ENCODE results near the gene GDF15.
"Not testable (repeated sequence)": the region's sequence is repeated elsewhere in the genome, so short reads cannot be mapped to it uniquely, and the experiment has no call there.

Gene GDF15, protein sequence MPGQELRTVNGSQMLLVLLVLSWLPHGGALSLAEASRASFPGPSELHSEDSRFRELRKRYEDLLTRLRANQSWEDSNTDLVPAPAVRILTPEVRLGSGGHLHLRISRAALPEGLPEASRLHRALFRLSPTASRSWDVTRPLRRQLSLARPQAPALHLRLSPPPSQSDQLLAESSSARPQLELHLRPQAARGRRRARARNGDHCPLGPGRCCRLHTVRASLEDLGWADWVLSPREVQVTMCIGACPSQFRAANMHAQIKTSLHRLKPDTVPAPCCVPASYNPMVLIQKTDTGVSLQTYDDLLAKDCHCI

DNA sequence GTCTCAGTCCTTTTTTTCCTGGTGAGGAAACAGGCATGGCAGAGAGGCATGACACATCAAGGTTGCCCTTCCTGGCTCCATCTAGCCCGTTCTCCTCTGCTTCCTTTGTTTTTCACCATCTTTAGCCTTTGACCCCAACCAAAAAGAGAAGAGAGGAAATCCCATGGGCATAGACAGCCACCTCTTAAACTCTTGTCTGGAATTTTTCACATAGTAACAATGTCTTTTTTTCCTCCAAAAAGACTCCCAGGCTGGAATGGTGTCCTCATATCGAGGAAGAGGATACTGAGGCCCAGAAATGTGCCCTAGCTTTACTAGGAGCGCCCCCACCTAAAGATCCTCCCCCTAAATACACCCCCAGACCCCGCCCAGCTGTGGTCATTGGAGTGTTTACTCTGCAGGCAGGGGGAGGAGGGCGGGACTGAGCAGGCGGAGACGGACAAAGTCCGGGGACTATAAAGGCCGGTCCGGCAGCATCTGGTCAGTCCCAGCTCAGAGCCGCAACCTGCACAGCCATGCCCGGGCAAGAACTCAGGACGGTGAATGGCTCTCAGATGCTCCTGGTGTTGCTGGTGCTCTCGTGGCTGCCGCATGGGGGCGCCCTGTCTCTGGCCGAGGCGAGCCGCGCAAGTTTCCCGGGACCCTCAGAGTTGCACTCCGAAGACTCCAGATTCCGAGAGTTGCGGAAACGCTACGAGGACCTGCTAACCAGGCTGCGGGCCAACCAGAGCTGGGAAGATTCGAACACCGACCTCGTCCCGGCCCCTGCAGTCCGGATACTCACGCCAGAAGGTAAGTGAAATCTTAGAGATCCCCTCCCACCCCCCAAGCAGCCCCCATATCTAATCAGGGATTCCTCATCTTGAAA, at the start of gene GDF15:
Gene GDF15 (plus strand): TSS at position 484 of the 868 bp plus-strand sequence. CDS start 32 bp downstream, at position 516.
- peak; percentile 73 for DNase-seq

DNA sequence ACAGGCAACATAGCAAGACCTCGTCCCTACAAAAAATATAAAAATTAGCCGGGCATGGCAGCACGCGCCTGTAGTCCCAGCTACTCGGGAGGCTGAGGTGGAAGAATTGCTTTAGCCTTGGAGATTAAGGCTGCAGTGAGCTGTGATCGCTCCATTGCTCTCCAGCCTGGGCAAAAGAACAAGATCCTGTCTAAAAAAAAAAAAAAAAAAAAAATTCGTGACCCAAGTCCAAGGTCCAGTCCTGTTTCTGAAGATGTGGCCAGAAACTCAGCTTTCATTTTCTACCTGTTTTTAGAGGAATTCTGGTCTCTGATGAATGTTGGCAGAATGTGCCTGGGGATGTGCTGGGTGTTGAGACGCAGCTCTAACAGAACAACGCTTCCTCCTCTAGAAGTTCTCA, 47.4 kb upstream of the GDF15 start:
- DNase-seq = no peak

DNA sequence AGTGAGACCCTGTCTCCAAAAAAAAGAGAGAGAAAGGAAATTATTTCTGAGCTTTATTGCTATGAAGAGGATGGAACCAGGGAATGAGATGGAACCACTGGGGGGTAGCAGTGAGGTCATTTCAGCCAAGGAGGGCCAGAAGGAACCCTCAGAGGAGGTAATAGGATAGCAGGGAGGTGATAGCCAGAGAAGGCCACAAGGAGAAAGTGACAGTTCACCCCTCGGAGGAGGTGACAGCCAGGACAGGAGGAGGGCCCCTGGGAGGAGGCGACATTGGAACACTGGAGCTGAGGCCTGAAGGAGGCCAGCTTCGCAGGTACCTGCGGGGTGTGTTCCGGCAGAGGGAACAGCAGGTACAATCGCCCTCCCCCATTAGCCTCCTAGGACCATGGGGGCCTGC, 46.2 kb upstream of the GDF15 start:
- no peak for DNase-seq

DNA sequence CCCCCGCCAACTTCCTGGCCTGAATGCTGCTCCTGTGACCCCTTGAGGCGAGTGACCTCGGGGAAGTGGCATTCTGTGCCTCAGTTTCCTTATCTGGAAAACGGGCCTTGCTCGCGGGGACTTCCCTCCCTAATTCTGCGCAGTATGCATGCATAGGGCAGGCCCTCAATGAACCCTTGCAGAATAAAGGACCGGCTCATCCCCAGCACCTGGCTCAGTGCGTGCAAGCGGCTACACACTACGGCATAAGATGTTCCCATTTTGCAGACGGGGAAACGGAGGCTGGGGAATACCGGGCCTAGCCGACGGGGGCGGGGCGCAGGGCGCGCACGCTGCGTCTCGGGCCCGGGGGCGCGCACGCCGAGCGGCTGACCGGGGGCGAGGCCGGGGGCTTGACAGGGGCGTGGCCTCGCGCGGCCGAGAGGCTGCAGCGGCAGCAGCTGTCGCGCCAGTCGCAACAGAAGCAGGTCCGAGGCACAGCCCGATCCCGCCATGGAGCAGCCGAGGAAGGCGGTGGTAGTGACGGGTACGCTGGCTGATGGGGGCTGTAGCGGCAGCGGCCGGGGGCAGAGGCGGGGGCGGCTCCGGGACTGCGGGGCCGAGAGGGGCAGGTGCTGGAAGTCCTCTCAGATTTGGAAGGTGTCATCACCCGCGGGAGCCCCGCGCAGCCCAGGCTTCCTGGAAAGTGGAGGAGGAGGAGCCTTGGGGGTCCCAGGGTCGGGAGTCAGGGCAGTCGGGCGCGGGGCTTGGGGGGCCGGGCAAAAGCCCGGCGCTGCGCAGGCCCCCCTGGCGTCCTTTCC, 45.6 kb upstream of the GDF15 start, which contains the start of gene PGPEP1:
Gene PGPEP1 (plus strand): TSS at position 409 of the 800 bp plus-strand sequence. CDS start 84 bp downstream, at position 493.
- DNase-seq = peak; percentile 54

DNA sequence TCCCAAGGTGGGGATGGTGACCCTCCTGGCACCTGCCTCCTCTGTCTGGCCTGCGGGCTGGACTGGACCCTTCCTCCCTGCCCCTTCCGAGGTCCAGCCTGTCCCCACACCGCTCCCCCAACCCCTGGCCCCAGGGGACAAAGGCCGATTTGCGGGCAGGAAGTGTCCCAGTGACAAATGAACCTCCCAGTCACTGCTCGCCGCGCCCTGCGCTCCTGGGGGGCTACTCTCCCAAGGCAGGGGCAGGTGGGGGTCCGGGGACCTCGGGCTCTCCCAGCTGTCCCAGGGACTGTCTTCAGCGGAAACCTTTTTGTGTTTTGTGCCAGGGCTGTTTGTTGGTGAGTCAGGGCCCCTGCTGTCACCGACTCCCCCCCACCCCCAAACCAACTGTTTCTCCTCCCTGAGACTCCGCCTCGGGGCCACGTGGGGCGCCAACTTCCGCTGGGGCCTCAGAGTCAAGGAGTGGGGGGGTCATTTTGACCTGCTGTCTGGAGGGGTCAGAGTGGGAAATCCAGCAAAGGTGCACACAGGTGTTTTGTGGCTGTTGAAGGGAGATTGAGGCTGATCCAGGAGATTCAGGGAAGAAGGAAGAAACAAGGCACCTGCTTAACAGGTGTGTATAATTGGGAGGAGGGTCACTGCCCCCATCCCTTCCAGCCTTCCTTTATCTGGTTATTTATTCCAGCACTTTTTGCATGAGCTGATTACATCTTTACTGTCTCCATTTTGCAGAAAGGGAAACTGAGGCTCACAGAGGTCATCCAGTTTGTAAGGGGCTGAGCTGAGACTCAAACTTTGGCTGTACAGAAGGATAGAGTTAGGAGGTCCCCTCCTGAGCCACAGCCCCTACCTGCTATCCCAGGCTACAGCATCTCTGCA, 44.7 kb upstream of the GDF15 start:
- peak; percentile 62 for DNase-seq

DNA sequence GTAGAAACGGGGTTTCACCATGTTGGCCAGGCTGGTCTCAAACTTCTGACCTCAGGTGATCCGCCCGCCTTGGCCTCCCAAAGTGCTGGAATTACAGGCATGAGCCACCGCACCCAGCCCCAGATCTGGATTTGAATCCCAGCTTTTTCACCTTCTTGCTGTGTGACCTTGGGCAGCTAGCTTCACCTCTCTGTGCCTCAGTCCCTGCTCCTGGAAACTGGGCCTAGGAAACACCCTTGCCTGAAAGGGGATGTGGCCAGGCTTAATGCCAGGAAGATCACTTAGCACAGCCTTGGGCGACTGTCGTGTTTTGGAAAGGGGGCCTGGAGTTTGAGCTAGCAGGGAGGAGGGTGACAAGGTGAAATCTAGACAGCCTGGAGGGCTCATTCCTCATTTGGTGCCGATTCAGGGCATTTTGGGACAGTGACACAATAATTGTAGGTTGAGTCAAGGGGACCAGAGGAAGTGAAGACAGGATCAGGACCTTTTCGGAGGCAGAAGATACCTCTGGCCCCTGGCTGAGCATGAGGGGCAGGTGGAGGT, 43.8 kb upstream of the GDF15 start:
- no peak for DNase-seq

DNA sequence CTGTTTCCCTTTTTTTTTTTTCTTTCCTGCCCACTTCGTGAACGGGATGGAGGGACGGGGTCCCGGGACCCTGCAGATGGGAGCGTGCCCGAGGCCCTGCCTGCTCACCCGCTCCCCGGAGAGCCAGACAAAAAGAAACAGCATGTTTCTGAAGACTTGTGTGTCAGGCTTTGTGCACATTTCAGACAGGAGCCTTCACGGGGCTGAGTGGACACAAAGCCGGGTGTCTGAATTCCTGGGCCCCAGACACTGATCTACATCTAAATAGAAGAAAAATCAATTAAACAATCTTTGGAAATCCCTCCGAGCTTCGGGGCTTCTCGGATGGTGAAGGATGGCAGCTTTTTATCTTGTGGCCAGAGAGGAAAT, 41.4 kb upstream of the GDF15 start:
- DNase-seq = no peak

DNA sequence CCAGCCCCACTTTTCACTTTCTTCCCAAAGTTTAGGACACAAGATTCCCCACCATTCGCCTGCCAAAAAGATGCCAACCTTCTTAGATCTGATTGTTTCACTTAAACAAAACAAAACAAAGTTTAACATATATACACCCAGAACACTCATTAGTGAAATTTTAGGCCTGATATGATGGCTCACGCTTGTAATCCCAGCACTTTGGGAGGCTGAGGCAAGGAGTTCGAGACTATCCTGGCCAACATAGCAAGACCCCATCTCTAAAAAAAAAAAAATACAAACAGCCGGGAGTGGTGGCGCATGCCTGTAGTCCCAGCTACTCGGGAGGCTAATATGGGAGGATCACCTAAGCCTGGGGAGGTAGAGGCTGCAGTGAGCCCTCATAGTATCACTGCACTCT, 40.7 kb upstream of the GDF15 start:
- DNase-seq = no peak

DNA sequence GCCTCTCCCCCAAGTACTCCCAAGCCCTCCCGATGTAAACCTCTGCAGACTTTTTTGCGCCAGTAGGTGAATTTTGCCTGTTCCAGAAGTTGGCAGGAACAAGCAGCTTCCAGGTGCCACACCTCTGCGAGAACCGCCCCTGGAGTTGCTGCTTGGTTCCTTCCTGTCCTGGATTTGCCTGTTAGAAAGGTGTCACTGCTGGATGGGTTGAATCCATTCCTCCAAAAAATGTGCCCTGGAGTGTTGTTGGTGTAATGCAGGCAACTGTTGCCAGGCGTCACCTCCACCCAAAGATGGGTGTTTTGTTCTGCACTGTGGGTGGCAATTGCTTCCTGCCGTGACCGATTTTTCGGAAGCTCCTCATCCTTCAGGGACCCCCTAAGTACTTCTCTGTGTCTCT, 39.9 kb upstream of the GDF15 start:
- no peak for DNase-seq

DNA sequence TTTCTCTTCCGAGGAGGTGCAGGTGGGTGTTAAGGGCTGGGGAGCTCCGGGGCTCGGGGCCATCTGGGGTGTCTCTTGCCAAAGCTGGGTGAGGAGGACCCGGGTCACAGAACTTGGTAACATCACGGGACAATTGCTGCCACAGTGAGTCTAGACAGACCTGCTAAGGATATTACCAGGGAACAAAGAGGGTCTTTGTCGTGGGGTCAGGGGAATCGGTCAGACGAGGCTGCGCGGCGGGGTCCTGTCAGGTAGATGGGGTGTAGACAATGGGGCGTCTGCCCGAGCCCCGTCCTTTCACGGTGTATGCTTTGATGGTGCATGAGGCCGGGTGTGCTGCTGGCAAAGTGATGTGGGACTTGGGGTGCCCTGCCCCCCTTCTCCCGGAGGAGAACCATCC, 37.8 kb upstream of the GDF15 start:
- no peak for DNase-seq

DNA sequence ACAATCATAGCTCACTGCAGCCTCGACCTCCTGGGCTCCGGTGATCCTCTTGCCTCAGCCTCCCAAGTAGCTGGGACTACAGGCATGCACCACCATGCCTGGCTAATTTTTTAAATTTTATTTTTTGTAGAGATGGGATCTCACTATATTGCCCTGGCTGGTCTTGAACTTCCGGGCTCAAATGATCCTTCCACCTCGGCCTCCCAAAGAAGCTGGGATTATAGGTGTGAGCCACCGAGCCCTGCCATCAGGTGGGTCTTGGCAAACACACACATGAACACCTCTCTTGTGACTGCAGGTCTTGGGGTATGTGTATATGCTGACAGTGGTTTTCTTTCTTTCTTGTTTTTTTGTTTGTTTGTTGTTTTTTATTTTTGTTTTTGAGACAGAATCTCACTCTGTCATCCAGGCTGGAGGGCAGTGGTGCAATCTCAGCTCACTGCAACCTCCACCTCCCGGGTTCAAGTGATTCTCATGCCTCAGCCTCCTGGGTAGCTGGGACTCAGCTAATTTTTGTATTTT, 37.1 kb upstream of the GDF15 start:
- not testable (repeated sequence) for DNase-seq

DNA sequence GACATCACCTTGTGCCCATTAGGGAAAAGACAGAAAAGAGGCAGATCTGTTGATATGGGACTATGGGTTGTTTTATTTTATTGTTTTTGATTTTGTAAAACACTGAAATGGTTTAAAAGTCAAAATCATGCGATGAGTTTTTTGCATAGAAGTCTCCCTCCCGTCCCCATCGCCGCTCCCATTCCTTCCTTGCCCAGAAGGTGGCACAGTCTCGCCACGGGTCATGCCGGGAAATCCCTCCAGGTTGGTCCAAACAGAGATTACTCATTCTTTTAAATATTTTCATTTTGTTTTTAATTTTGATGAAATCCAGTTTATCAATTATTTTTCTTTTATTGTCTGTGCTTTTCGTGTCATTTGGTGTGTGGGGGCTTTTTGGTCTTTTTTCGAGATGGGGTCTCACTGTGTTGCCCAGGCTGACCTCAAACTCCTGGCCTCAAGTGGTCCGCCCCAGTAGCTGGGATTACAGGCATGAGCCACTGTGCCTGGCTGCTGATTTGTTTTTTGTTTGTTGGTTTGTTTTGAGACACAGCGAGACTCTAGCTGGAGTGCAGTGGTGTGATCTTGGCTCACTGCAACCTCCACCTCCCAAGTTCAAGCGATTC, 36.3 kb upstream of the GDF15 start:
- DNase-seq = peak; percentile 37

DNA sequence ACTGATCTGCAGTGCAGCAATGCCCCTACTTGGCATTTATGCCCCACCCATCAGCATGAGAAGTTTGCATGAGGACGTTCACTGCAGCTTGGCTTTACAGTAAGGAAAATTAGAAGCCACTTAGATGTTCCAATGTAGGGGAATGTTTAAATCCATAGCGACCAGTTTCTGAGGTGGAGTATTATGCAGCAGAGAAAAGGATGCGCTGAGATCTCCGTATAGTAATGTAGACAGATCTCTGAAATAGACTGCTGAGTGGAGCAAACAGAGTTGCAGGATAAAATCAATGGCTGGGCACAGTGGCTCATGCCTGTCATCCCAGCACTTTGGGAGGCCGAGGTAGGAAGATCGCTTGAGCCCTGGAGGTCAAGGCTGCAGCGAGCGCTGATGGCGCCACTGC, 35.5 kb upstream of the GDF15 start:
- no peak for DNase-seq

DNA sequence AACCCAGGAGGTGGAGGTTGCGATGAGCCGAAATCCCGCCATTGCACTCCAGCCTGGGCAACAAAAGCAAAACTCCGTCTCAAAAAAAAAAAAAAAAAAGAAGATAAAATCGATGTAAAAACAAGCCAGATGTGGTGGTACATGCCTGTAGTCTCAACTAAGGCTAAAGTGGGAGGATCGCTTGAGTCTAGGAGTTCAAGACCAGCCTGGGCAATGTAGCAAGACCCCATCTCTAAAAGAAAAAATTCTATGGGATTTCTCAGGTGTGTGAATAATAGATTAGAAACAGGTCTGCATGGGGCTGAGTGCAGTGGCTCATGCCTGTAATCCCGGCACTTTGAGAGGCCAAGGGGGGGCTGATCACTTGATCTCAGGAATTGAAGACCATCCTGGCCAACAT, 34.4 kb upstream of the GDF15 start:
- DNase-seq = no peak

DNA sequence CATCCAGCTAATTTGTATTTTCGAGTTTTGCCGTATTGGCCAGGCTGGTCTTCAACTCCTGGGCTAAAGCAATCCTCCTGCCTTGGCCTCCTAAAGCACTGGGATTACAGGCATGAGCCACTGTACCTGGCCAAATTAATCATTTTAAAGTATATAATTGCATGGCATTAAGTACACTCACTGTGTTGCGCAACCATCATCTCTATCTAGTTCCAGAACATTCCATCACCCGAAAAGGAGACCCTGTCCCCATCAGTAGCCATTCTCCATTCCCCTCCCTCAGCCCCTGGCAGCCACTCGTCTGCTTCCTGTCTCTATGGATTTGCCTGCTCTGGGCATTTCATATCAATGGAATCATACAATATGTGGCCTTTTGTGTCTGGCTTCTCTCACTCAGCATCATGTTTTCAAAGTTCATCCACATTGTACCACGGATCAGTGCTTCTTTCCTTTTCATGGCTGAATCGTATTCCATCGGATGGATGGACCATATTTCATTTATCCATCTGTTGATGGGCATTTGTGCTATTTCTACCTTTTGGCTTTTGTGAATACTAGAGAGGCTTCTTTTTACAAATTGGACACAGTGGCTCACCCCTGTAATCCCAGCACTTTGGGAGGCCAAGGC, 32.5 kb upstream of the GDF15 start:
- no peak for DNase-seq

DNA sequence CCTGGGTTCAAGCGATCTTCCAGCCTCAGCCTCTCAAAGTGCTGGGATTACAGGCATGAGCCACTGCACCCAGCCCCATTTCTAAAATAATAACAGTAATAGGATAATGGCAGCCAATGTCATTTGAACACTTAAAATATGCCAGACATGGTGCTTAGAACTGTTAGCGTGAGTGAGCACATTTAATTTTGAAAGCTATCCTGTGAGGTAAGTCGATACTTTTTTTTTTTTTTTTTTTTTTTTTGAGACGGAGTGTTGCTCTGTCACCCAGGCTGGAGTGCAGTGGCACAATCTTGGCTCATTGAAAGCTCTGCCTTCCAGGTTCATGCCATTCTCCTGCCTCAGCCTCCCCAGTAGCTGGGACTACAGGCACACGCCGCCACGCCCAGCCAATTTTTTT, 31.2 kb upstream of the GDF15 start:
- not testable (repeated sequence) for DNase-seq

DNA sequence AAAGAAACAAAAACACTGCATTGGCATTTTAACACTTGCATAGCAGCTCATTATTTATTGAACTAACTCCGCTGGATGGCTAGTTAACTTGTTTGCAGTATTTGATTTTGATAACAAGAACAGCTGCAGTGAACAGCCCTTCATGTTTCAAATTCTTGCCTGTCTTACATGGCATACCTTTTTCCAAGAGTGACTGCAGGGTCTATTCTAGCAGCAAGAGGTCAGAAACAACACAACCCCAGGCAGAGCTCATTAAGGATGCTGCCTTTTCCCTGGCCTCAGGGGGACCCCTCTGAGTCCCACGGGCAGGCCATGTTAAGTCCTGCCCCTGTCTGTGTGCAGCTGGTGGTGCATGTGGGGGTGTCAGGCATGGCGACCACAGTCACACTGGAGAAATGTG, 28.9 kb upstream of the GDF15 start:
- no peak for DNase-seq

DNA sequence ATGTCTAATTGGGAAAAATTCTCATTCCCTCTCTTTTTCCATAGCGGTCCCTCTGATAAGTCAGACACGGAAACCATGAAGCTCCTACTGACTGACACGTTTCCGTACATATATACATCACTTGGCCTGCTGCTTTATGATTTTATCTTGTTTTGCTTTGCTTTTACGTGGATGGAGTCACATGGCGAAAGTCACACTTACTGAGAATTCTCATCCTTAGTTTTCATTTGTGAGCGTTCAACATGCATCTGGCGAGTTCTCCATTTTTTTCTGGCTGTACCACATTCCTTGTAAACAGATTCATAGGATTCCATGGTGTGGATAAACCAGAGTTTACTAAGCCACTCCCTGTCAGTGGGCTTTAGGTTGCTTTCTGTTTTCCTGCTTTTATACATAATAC, 24.3 kb upstream of the GDF15 start:
- DNase-seq = no peak

DNA sequence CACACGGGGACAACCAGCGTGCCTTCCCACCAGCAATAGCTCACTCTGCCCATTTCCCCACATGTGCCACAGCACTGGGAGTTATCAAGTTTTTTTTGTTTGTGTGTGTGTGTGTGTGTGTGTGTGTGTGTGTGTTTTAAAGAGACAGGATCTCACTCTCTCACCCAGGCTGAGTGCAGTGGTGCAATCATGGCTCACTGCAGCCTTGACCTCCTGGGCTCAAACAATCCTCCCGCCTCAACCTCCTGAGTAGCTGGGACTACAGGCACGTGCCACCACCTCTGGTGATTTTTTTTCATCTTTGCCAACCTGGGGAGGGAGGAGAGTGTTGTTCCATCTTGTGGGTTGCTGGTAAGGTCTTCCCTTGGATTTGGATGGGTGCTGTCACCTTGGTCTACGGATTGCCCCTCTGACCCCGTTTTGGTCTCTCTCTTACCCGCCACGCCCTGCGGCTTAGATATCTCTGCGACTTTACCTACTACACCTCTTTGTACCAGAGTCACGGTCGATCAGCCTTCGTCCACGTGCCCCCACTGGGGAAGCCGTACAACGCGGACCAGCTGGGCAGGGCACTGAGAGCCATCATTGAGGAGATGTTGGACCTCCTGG, 22.9 kb upstream of the GDF15 start:
- DNase-seq = no peak

DNA sequence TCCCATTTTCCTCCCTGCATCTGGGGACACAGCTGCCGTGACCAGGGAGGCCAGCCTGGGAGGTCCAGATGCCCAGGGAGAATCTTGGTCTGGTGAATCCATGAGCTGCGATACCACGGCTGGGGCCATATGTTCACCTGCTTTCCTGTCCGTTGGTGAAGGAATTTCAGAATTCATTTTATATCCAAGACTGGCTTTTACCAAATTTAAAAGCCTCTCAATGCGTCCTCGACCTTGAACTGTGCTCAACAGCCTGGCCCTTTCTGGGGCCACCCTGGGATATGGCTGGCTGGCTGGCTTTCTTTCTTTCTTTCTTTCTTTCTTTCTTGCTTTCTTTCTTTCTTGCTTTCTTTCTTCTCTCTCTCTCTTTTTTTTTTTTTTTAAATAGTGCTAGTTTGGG, 22.2 kb upstream of the GDF15 start:
- DNase-seq = no peak
